ES-I3 (cell line): ENCODE results near the gene DRC1.

ENCODE experiments used
- H3K36me3 ChIP-seq: 2 replicates; pipeline ENCODE4 v1.6.1; 2013; ENCODE audit warnings: mild to moderate bottlenecking, low read length, control low read depth, moderate library complexity; ENCODE audit not compliant: insufficient read depth
- H3K4me1 ChIP-seq: 2 replicates; pipeline ENCODE4 v1.6.1; 2013; ENCODE audit warnings: mild to moderate bottlenecking, control low read depth, low read length; ENCODE audit not compliant: insufficient read depth
- H3K9ac ChIP-seq: 2 replicates; pipeline ENCODE4 v1.6.1; 2013; ENCODE audit warnings: low read depth, mild to moderate bottlenecking, low read length, moderate library complexity
- H3K9me3 ChIP-seq: 2 replicates; pipeline ENCODE4 v1.6.1; 2013; ENCODE audit warnings: mild to moderate bottlenecking, low read length, moderate library complexity; ENCODE audit not compliant: control insufficient read depth, insufficient read depth

Gene DRC1

GRCh38 chr2:26479131-26479788 is 77.5 kb downstream of the DRC1 start:
- Histone ChIP-seq H3K36me3 (no peaks in the 10 kb centered on the region), H3K9me3 (no peaks in the 10 kb centered on the region), H3K9ac (no peak overlapping the region), H3K4me1 (peaks cover 5% of the 10 kb centered on the region; the same call in 1 of the 2 replicates)

GRCh38 chr2:26479789-26480565 is 78.3 kb downstream of the DRC1 start:
- H3K9me3 ChIP-seq, result no peaks in the 10 kb centered on the region

GRCh38 chr2:26480566-26481423 is 79.1 kb downstream of the DRC1 start:
- peaks cover 5% of the 10 kb centered on the region; the same call in 1 of the 2 replicates for H3K4me1 ChIP-seq
- no peak overlapping the region for H3K9ac ChIP-seq

More at GRCh38 chr2:26479789-26480565, 78.3 kb downstream of the DRC1 start:
- H3K9ac ChIP-seq, result no peak overlapping the region
- H3K36me3 ChIP-seq, result no peaks in the 10 kb centered on the region
- H3K4me1 ChIP-seq, result peaks cover 5% of the 10 kb centered on the region; the same call in 1 of the 2 replicates

GRCh38 chr2:26481706-26482105 is 80.0 kb downstream of the DRC1 start:
- peaks cover 5% of the 10 kb centered on the region; the same call in 1 of the 2 replicates for H3K4me1 ChIP-seq

More at GRCh38 chr2:26480566-26481423, 79.1 kb downstream of the DRC1 start:
- no peaks in the 10 kb centered on the region for H3K36me3 ChIP-seq
- no peaks in the 10 kb centered on the region for H3K9me3 ChIP-seq

GRCh38 chr2:26482211-26483026 is 80.7 kb downstream of the DRC1 start:
- Histone ChIP-seq H3K36me3 (no peaks in the 10 kb centered on the region), H3K4me1 (peaks cover 3% of the 10 kb centered on the region; the same call in 1 of the 2 replicates), H3K9ac (no peak overlapping the region), H3K9me3 (no peaks in the 10 kb centered on the region)

More at GRCh38 chr2:26481706-26482105, 80.0 kb downstream of the DRC1 start:
- Histone ChIP-seq H3K36me3 (no peaks in the 10 kb centered on the region), H3K9ac (no peak overlapping the region), H3K9me3 (no peaks in the 10 kb centered on the region)

- H3K4me1 ChIP-seq, result no peaks in the 10 kb centered on the region
- H3K9ac ChIP-seq, result no peak overlapping the region
- H3K9me3 ChIP-seq, result no peaks in the 10 kb centered on the region
- no peaks in the 10 kb centered on the region for H3K36me3 ChIP-seq
Observed at GRCh38 chr2:26483027-26483326, 81.3 kb downstream of the DRC1 start.

- Histone ChIP-seq H3K36me3 (no peaks in the 10 kb centered on the region), H3K9me3 (no peaks in the 10 kb centered on the region), H3K4me1 (no peaks in the 10 kb centered on the region), H3K9ac (no peak overlapping the region)
Observed at GRCh38 chr2:26483516-26483915, 81.8 kb downstream of the DRC1 start.

GRCh38 chr2:26483957-26484565 is 82.3 kb downstream of the DRC1 start:
- no peaks in the 10 kb centered on the region for H3K9me3 ChIP-seq
- H3K9ac ChIP-seq, result no peak overlapping the region
- H3K36me3 ChIP-seq, result no peaks in the 10 kb centered on the region
- H3K4me1 ChIP-seq, result no peaks in the 10 kb centered on the region

- Histone ChIP-seq H3K36me3 (no peaks in the 10 kb centered on the region), H3K4me1 (no peaks in the 10 kb centered on the region), H3K9me3 (no peaks in the 10 kb centered on the region), H3K9ac (no peak overlapping the region)
Observed at GRCh38 chr2:26484579-26484978, 82.9 kb downstream of the DRC1 start.

GRCh38 chr2:26485099-26485498 is 83.4 kb downstream of the DRC1 start:
- no peaks in the 10 kb centered on the region for H3K36me3 ChIP-seq
- H3K9ac ChIP-seq, result no peak overlapping the region
- no peaks in the 10 kb centered on the region for H3K4me1 ChIP-seq
- H3K9me3 ChIP-seq, result no peaks in the 10 kb centered on the region

GRCh38 chr2:26485725-26486418 is 84.2 kb downstream of the DRC1 start:
- H3K9me3 ChIP-seq, result no peaks in the 10 kb centered on the region
- no peaks in the 10 kb centered on the region for H3K36me3 ChIP-seq
- no peaks in the 10 kb centered on the region for H3K4me1 ChIP-seq
- H3K9ac ChIP-seq, result no peak overlapping the region

GRCh38 chr2:26486789-26487188 is 85.1 kb downstream of the DRC1 start:
- Histone ChIP-seq H3K9me3 (no peaks in the 10 kb centered on the region), H3K36me3 (no peaks in the 10 kb centered on the region), H3K9ac (no peak overlapping the region), H3K4me1 (no peaks in the 10 kb centered on the region)

GRCh38 chr2:26487192-26487591 is 85.5 kb downstream of the DRC1 start:
- Histone ChIP-seq H3K9me3 (no peaks in the 10 kb centered on the region), H3K4me1 (no peaks in the 10 kb centered on the region), H3K36me3 (no peaks in the 10 kb centered on the region), H3K9ac (no peak overlapping the region)
